Amniotic stem cell (primary cell): ENCODE measurements around the gene TOP2A.
A peak's percentile ranks its signal among the peaks of the same experiment; 100 is the strongest.

Experiments used
- DNase-seq: peaks from one replicate; lab custom pipeline; 2025; lab: John Stamatoyannopoulos, UW

Gene TOP2A

GRCh38 chr17:40358323-40359038 lies 59.2 kb downstream of the TOP2A start:
- DNase-seq = peak; percentile 78

GRCh38 chr17:40356990-40357881 lies 60.5 kb downstream of the TOP2A start:
- no peak for DNase-seq

- no peak for DNase-seq
Measured at GRCh38 chr17:40355804-40356758, 61.6 kb downstream of the TOP2A start.

GRCh38 chr17:40355123-40355803 lies 62.4 kb downstream of the TOP2A start:
- DNase-seq = no peak

- DNase-seq = no peak
Measured at GRCh38 chr17:40354221-40355122, 63.2 kb downstream of the TOP2A start.

- no peak for DNase-seq
Measured at GRCh38 chr17:40352779-40353394, 64.8 kb downstream of the TOP2A start.

GRCh38 chr17:40352237-40352778 lies 65.4 kb downstream of the TOP2A start:
- DNase-seq = no peak

GRCh38 chr17:40351359-40352236 lies 66.1 kb downstream of the TOP2A start:
- DNase-seq = no peak

GRCh38 chr17:40350689-40351358 lies 66.9 kb downstream of the TOP2A start:
- no peak for DNase-seq

GRCh38 chr17:40349895-40350688 lies 67.6 kb downstream of the TOP2A start:
- DNase-seq = no peak

GRCh38 chr17:40349477-40349894 lies 68.2 kb downstream of the TOP2A start:
- no peak for DNase-seq

GRCh38 chr17:40348562-40349476 lies 68.9 kb downstream of the TOP2A start:
- no peak for DNase-seq

- no peak for DNase-seq
Measured at GRCh38 chr17:40348136-40348504, 69.6 kb downstream of the TOP2A start.

- no peak for DNase-seq
Measured at GRCh38 chr17:40347319-40348135, 70.2 kb downstream of the TOP2A start.

- no peak for DNase-seq
Measured at GRCh38 chr17:40346765-40347158, 70.9 kb downstream of the TOP2A start.
